Cerebellar nuclear complex (tissue), 1 donor: ENCODE measurements around the gene AVPR2.

Experiments used
- DNase-seq, 2 experiments: peaks; one replicate each; lab custom pipeline; 2025; lab: John Stamatoyannopoulos, UW

AVPR2 gene

GRCh38 chrX:153913701-153914100, 9.2 kb downstream of the AVPR2 start:
- DNase-seq: no peak

GRCh38 chrX:153917869-153918268, 13.4 kb downstream of the AVPR2 start:
- no peak for DNase-seq

- no peak for DNase-seq
Measured at GRCh38 chrX:153919281-153919680, 14.8 kb downstream of the AVPR2 start.

GRCh38 chrX:153920546-153920945, 16.1 kb downstream of the AVPR2 start:
- DNase-seq: no peak

GRCh38 chrX:153921070-153921469, 16.6 kb downstream of the AVPR2 start:
- DNase-seq: no peak

GRCh38 chrX:153921511-153922446, 17.3 kb downstream of the AVPR2 start:
- DNase-seq: no peak

GRCh38 chrX:153922932-153923857, 18.7 kb downstream of the AVPR2 start:
- peak; percentile 13 to 58 for DNase-seq

- DNase-seq: no peak
Measured at GRCh38 chrX:153924149-153924861, 19.8 kb downstream of the AVPR2 start.

- no peak for DNase-seq
Measured at GRCh38 chrX:153925387-153925738, 20.9 kb downstream of the AVPR2 start.

- no peak for DNase-seq
Measured at GRCh38 chrX:153925739-153926551, 21.5 kb downstream of the AVPR2 start, which contains the start of gene ARHGAP4. Gene ARHGAP4 (minus strand): TSS chrX:153926264. CDS start chrX:153926202, 62 bp downstream.

GRCh38 chrX:153926552-153926857, 22.0 kb downstream of the AVPR2 start:
- DNase-seq: no peak

GRCh38 chrX:153926858-153927671, 22.6 kb downstream of the AVPR2 start:
- no peak for DNase-seq

- no peak for DNase-seq
Measured at GRCh38 chrX:153927672-153927921, 23.1 kb downstream of the AVPR2 start.

- DNase-seq: peak; percentile 65 to 77
Measured at GRCh38 chrX:153927922-153928760, 23.7 kb downstream of the AVPR2 start.

GRCh38 chrX:153928846-153929245, 24.4 kb downstream of the AVPR2 start:
- no peak for DNase-seq

- no peak for DNase-seq
Measured at GRCh38 chrX:153929576-153929975, 25.1 kb downstream of the AVPR2 start.

GRCh38 chrX:153930011-153930910, 25.8 kb downstream of the AVPR2 start:
- DNase-seq: no peak

- no peak for DNase-seq
Measured at GRCh38 chrX:153931151-153931550, 26.7 kb downstream of the AVPR2 start.

GRCh38 chrX:153931748-153932147, 27.3 kb downstream of the AVPR2 start:
- no peak for DNase-seq
